Measurements from ENCODE around the gene TSFM.

Gene TSFM

DNA sequence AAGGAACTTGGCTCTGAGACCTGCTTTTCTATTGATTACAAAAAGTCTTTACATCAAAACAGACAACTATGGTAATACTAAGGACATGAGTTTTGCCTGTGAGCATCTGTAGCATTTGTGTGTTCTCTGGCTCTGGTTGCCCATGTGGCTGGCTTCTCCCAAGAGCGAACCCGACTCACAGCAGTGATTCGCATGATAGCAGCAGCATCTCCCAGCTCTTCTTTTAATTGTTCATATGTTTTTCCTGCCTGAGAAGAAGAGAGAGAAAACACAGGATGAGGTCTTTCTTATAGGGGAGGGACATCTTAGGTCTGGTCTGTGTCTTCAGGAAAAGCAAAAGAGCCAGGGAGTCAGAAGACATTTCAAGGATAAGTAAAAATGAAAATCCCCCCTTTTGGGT is 18.4 kb downstream of the TSFM start:
- H3K9me3 ChIP-seq (ENCODE audit: control insufficient read depth, insufficient read depth, low read length) = no peaks in the 10 kb centered on the region
- H3K9ac ChIP-seq (ENCODE audit: low read depth, low read length) = no peak overlapping the region
- no peak overlapping the region for H3K4me3 ChIP-seq (ENCODE audit: low read depth, low read length)
- no peaks in the 10 kb centered on the region for H3K4me1 ChIP-seq (ENCODE audit: control insufficient read depth, insufficient read depth, low read length)
- H3K27me3 ChIP-seq (ENCODE audit: control insufficient read depth, insufficient read depth, low read length) = no peaks in the 10 kb centered on the region
- H3K36me3 ChIP-seq (ENCODE audit: control insufficient read depth, insufficient read depth, low read length) = peaks cover 5% of the 10 kb centered on the region

DNA sequence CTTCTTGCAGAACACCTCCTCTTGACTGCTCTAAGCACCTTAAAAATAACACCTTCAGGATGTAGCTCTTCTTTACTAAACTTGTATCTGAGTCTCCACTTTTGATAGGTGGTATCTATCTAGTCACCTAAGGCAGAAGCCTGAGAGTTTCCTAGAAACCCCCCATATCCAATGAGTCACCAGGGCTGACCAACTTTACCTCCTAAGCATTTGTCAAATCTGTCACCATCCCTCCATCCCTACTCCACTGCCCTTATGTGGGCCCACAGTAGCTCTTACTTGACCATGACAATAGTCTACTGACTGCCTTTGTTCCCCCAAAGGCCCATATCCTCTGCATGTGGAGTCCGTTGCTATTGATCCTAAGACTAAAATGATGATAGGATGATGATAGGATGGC is 20.0 kb downstream of the TSFM start:
- Histone ChIP-seq H3K9ac (ENCODE audit: low read depth, low read length) (no peak overlapping the region), H3K4me3 (ENCODE audit: low read depth, low read length) (no peak overlapping the region), H3K36me3 (ENCODE audit: control insufficient read depth, insufficient read depth, low read length) (no peaks in the 10 kb centered on the region), H3K9me3 (ENCODE audit: control insufficient read depth, insufficient read depth, low read length) (no peaks in the 10 kb centered on the region), H3K4me1 (ENCODE audit: control insufficient read depth, insufficient read depth, low read length) (no peaks in the 10 kb centered on the region), H3K27me3 (ENCODE audit: control insufficient read depth, insufficient read depth, low read length) (no peaks in the 10 kb centered on the region)

DNA sequence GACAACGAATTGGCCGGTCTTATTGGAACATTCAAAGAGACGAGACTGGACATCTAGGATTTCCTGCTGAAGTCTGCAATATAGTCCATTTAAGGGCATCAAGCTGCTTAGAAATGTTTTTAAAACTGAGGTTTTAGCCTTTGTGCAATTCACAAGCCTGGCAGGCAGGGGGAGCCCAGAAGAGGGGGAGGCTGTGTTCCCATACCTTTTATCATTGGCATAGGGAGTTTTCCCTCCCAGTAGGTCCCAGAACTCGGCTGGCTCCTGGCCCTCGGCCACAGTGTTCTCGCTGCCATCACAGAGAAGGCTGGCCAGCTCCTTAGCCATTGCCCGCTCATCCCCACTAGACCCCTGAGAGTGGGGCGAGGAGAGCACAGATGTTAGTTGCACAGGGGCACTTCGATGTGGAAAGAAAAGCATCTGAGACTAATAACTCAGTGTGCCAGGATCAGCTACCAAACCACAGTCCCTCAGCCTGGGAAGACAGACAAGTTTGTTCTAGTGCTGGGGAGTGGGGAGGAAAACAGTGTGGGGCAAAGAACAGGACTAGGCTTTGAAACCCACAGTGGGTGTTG is 20.8 kb downstream of the TSFM start:
- Histone ChIP-seq H3K4me1 (ENCODE audit: control insufficient read depth, insufficient read depth, low read length) (no peaks in the 10 kb centered on the region), H3K9ac (ENCODE audit: low read depth, low read length) (no peak overlapping the region), H3K36me3 (ENCODE audit: control insufficient read depth, insufficient read depth, low read length) (no peaks in the 10 kb centered on the region), H3K9me3 (ENCODE audit: control insufficient read depth, insufficient read depth, low read length) (no peaks in the 10 kb centered on the region), H3K27me3 (ENCODE audit: control insufficient read depth, insufficient read depth, low read length) (no peaks in the 10 kb centered on the region), H3K4me3 (ENCODE audit: low read depth, low read length) (no peak overlapping the region)

DNA sequence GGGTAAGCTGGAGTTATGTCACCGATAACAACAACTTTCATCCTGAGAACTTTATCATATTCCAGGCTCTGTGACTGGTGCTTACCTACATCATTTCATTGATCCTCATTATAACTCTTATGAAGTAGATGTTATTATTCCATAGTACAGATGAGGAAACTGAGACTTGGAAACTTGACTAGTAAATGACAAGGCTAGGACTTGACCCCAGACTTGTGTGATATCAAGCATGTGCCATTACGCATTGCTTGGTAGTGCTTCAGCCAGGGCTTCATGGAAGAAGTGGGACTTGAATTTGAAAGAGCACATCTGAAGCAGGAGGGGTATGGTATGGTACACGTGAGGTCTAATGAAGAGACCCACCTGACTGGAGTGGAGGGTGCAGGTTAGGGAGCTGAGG is 24.1 kb downstream of the TSFM start:
- H3K4me1 ChIP-seq (ENCODE audit: control insufficient read depth, insufficient read depth, low read length) = no peaks in the 10 kb centered on the region
- no peaks in the 10 kb centered on the region for H3K36me3 ChIP-seq (ENCODE audit: control insufficient read depth, insufficient read depth, low read length)
- H3K4me3 ChIP-seq (ENCODE audit: low read depth, low read length) = no peak overlapping the region
- no peaks in the 10 kb centered on the region for H3K9me3 ChIP-seq (ENCODE audit: control insufficient read depth, insufficient read depth, low read length)
- no peaks in the 10 kb centered on the region for H3K27me3 ChIP-seq (ENCODE audit: control insufficient read depth, insufficient read depth, low read length)
- no peak overlapping the region for H3K9ac ChIP-seq (ENCODE audit: low read depth, low read length)

DNA sequence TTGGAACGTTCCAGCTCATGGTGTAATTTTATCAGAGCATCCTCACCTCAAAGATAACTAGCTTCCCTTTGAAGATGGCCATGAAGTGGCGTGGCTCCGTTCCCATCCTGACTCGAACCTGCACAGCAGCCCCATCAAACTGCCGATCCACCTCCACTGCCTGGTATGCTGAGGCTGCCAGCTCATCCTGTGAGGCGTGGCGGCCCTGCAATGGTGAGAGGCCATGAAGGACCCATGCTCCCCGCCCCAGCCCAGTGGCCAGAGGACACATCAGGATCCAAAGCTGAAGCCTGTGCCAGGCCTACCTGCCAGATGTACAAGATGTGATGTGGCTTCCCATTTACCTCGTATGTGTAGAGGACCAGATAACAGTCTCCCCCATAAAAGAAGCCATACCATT is 24.7 kb downstream of the TSFM start:
- Histone ChIP-seq H3K9me3 (ENCODE audit: control insufficient read depth, insufficient read depth, low read length) (no peaks in the 10 kb centered on the region), H3K9ac (ENCODE audit: low read depth, low read length) (no peak overlapping the region), H3K36me3 (ENCODE audit: control insufficient read depth, insufficient read depth, low read length) (no peaks in the 10 kb centered on the region), H3K4me1 (ENCODE audit: control insufficient read depth, insufficient read depth, low read length) (no peaks in the 10 kb centered on the region), H3K27me3 (ENCODE audit: control insufficient read depth, insufficient read depth, low read length) (no peaks in the 10 kb centered on the region), H3K4me3 (ENCODE audit: low read depth, low read length) (no peak overlapping the region)

DNA sequence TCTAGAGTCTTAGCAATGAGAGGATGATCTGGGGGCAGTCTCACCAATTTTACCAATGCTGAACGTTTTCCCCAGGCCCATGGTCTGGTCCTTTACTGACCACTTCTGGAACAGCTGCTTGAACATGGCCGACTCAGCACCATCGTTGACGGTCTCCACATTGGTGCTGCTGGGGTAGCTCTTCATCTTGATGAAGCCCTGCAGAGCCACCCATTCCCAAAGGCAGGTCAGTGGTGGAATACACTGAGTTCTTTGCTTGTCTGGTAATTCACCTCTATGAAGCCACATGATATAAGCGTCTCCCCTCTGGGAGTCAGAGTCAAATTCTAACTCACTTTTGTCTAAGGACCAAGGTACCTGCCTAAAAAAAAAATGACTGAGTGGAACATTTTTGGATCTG is 25.8 kb downstream of the TSFM start:
- H3K27me3 ChIP-seq (ENCODE audit: control insufficient read depth, insufficient read depth, low read length) = no peaks in the 10 kb centered on the region
- H3K9ac ChIP-seq (ENCODE audit: low read depth, low read length) = no peak overlapping the region
- H3K4me1 ChIP-seq (ENCODE audit: control insufficient read depth, insufficient read depth, low read length) = no peaks in the 10 kb centered on the region
- H3K4me3 ChIP-seq (ENCODE audit: low read depth, low read length) = no peak overlapping the region
- H3K9me3 ChIP-seq (ENCODE audit: control insufficient read depth, insufficient read depth, low read length) = no peaks in the 10 kb centered on the region
- H3K36me3 ChIP-seq (ENCODE audit: control insufficient read depth, insufficient read depth, low read length) = no peaks in the 10 kb centered on the region

DNA sequence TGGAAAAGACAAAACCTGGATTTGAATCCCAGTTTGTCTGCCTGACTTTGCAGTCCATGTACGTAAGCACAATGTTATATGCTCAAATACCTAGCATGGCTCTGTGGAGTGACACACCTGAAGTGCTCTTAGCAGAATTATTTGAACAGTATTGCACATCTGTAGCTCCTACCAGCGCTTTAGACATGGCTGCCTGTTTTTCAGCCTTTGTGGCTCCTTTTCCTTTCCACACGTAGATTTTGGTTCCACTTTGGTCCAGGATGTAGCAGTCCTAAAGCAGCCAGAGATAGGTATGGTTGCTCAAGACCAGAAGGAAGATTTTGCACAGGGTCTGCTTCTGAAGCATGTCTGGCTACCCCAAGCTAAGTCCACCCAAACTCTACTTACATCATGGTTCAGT is 26.8 kb downstream of the TSFM start:
- Histone ChIP-seq H3K4me3 (ENCODE audit: low read depth, low read length) (no peak overlapping the region), H3K9ac (ENCODE audit: low read depth, low read length) (no peak overlapping the region), H3K9me3 (ENCODE audit: control insufficient read depth, insufficient read depth, low read length) (no peaks in the 10 kb centered on the region), H3K27me3 (ENCODE audit: control insufficient read depth, insufficient read depth, low read length) (no peaks in the 10 kb centered on the region), H3K4me1 (ENCODE audit: control insufficient read depth, insufficient read depth, low read length) (no peaks in the 10 kb centered on the region), H3K36me3 (ENCODE audit: control insufficient read depth, insufficient read depth, low read length) (no peaks in the 10 kb centered on the region)

DNA sequence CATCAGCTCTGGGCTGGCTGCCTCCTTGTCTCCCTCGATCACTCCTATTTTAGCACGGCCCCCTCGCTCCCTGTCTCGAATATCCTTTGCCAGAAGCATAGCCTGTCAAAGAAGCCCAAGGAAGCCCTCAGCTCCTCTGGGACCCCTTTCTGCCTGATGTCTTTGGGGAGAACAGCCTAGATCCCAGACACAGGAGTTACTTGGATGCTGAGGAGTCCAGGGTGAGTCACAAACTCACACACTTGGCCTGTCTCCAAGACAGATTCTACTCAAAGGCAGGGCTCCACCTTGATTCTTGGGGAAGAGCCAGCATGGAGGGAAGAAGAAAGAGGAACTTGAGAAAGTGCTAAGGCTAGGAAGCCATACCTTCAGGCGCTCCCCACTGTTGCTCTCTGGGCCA is 27.9 kb downstream of the TSFM start:
- Histone ChIP-seq H3K27me3 (ENCODE audit: control insufficient read depth, insufficient read depth, low read length) (no peaks in the 10 kb centered on the region), H3K9me3 (ENCODE audit: control insufficient read depth, insufficient read depth, low read length) (no peaks in the 10 kb centered on the region), H3K4me1 (ENCODE audit: control insufficient read depth, insufficient read depth, low read length) (no peaks in the 10 kb centered on the region), H3K9ac (ENCODE audit: low read depth, low read length) (no peak overlapping the region), H3K36me3 (ENCODE audit: control insufficient read depth, insufficient read depth, low read length) (no peaks in the 10 kb centered on the region), H3K4me3 (ENCODE audit: low read depth, low read length) (no peak overlapping the region)

DNA sequence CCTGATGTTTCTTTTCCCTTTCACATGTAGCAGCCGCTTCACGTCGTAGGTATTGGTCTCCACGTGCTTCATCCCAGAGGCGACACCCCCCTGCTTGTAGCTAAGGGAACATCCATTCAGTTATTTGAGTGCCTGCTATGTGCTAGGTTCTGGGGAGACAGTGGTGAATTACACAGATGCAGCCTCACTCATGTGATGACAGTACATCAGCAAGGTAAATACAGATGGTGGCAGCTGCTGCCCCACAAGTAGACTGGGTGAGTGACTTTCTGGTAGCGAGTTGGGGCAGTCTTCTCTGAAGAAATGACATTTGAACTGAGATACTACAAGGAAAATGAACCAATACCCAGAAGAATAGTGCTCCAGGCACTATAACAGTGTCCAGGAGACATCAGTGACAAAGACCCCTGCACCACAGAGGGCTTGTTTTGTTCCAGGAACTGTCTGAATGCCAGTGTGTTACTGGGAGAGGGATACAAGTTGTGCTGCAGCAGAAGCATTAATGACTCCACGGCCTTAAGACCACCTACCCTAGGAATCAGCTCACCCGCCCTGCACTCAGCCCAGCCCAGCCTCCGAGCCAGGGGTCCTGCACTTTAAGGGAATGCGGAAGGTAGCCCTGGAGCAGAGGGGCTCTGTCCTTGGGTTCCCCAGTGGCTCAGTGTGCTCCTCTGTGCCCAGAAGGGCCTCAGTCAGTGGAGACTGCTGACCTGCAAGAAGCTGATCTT is 28.6 kb downstream of the TSFM start:
- Histone ChIP-seq H3K9ac (ENCODE audit: low read depth, low read length) (no peak overlapping the region), H3K36me3 (ENCODE audit: control insufficient read depth, insufficient read depth, low read length) (no peaks in the 10 kb centered on the region), H3K27me3 (ENCODE audit: control insufficient read depth, insufficient read depth, low read length) (no peaks in the 10 kb centered on the region), H3K4me3 (ENCODE audit: low read depth, low read length) (no peak overlapping the region), H3K4me1 (ENCODE audit: control insufficient read depth, insufficient read depth, low read length) (no peaks in the 10 kb centered on the region), H3K9me3 (ENCODE audit: control insufficient read depth, insufficient read depth, low read length) (no peaks in the 10 kb centered on the region)

DNA sequence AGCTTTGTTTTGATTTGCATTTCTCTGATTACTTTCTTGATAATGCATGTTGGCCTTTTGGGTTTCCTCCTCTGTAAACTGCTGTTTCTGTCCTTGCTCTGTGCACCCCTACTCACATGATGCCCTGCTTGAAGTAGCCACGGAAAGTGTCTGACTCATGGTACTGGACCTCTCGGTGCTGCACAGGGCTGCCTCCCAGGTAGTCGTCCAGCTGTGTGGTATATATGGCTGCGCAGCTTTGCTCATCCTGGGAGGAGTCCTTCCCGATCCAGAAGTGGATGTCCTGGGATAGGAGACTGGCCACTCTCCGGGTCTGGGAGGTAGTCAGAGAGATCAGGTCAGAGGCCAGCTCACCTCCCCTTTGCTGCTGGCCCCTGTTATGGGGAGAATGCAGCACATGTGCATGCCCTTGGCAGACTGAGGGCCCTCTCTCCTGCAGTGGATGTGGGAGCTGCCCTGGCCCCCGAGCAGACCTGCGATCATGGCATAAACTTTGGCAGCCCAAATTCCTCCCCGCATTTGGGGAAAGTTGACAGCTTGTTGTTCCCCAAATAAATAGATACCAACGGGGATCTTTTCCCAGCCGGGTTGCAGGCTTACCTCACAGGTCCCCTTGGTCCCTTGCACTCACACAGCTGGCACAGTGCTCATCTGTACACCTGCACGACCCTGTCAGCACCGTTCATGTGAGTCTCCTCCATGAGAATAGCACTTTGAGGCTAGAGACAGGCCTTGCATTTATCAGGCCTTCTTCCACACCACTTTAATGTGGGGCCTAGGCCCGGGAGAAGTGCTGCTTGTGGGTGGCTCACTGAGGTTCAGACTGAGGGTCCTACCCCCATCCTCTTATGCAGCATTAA is 30.8 kb downstream of the TSFM start:
- Histone ChIP-seq H3K9me3 (ENCODE audit: control insufficient read depth, insufficient read depth, low read length) (no peaks in the 10 kb centered on the region), H3K27me3 (ENCODE audit: control insufficient read depth, insufficient read depth, low read length) (no peaks in the 10 kb centered on the region), H3K9ac (ENCODE audit: low read depth, low read length) (no peak overlapping the region), H3K4me3 (ENCODE audit: low read depth, low read length) (no peak overlapping the region), H3K4me1 (ENCODE audit: control insufficient read depth, insufficient read depth, low read length) (no peaks in the 10 kb centered on the region), H3K36me3 (ENCODE audit: control insufficient read depth, insufficient read depth, low read length) (no peaks in the 10 kb centered on the region)

DNA sequence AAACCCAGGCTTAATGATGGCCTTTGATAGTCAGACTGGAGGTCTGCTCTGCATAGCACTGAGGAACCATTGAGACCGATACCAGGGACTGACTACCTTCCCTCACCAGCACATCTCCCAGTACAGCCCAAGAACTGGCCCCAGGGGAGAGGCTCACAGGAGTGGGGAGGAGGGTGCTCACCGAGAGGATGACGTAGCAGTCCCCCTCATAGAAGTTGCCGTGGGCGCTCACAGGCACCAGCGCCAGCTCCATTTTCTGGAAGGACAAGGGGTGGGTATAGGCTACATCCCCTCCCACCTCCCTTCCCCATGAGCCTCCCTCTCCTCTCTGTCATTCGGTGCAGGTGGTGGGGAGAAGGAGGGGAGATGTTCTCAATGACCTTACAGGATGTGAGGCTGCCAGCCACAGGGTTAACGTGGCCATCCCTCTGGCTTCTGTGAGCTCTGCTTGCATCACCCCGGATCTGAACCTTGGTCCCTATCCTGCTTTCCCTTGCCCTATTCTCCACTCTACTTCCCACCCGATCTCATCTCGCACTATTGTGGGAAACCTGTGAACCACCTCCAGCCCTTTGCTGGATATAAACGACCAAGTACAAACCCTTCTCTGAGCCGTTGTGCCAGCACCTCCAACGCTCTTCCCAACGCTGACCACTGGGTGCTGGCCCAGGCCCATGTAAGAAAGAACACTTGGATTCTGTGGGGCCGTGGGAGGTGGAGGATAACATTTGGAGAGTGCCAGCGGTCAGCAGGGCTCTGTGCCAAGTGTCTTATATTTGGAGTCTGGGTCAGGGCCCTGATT is 31.6 kb downstream of the TSFM start:
- Histone ChIP-seq H3K4me1 (ENCODE audit: control insufficient read depth, insufficient read depth, low read length) (no peaks in the 10 kb centered on the region), H3K36me3 (ENCODE audit: control insufficient read depth, insufficient read depth, low read length) (no peaks in the 10 kb centered on the region), H3K9ac (ENCODE audit: low read depth, low read length) (no peak overlapping the region), H3K27me3 (ENCODE audit: control insufficient read depth, insufficient read depth, low read length) (no peaks in the 10 kb centered on the region), H3K4me3 (ENCODE audit: low read depth, low read length) (no peak overlapping the region), H3K9me3 (ENCODE audit: control insufficient read depth, insufficient read depth, low read length) (no peaks in the 10 kb centered on the region)

Data from iPS-15b (cell line).